Measurements from ENCODE around the gene USP47. TPM values are rescaled to one million over a fixed set of nuclear protein-coding genes. Genes with fewer than 3 reads are reported as not detected.

Gene USP47
- total RNA-seq, 4 donors from 2014 or later, result 61.0 to 83.3 (median 72.8) TPM

- TF ChIP-seq CTCF (IDR thresholded peaks at IDR 0.05), result no peak
- ATAC-seq (ENCODE audit: low FRiP score) (no peak), DNase-seq (ENCODE audit: low spot score) (no peak)
These were observed 141.2 kb downstream of the USP47 start for GRCh38 chr11:11982975-11983374.

- no peak for ATAC-seq (ENCODE audit: low FRiP score)
- no peak for TF ChIP-seq CTCF (IDR thresholded peaks at IDR 0.05)
- no peak for DNase-seq (ENCODE audit: low spot score)
These were observed 141.7 kb downstream of the USP47 start for GRCh38 chr11:11983427-11983826.

GRCh38 chr11:11984563-11984962 lies 142.8 kb downstream of the USP47 start:
- TF ChIP-seq CTCF (IDR thresholded peaks at IDR 0.05), result no peak
- DNase-seq (ENCODE audit: low spot score) (no peak), ATAC-seq (ENCODE audit: low FRiP score) (no peak)

GRCh38 chr11:11985016-11985715 lies 143.4 kb downstream of the USP47 start:
- no peak for ATAC-seq (ENCODE audit: low FRiP score)
- DNase-seq (ENCODE audit: low spot score), result no peak

GRCh38 chr11:11985954-11986949 lies 144.5 kb downstream of the USP47 start:
- ATAC-seq (ENCODE audit: low FRiP score) (no peak), DNase-seq (ENCODE audit: low spot score) (no peak)
- no peak for TF ChIP-seq CTCF (IDR thresholded peaks at IDR 0.05)

More at GRCh38 chr11:11985016-11985715, 143.4 kb downstream of the USP47 start:
- TF ChIP-seq CTCF (IDR thresholded peaks at IDR 0.05), result no peak

- ATAC-seq (ENCODE audit: low FRiP score), result no peak
- no peak for DNase-seq (ENCODE audit: low spot score)
- no peak for TF ChIP-seq CTCF (IDR thresholded peaks at IDR 0.05)
These were observed 145.8 kb downstream of the USP47 start for GRCh38 chr11:11987503-11988022.

Data from omental fat pad (tissue), 4 donors.